ENCODE measurements around the gene TMEM184A. TPM values are rescaled to one million over a fixed set of nuclear protein-coding genes. Genes with fewer than 3 reads are reported as not detected.

TMEM184A gene
- total and polyA plus RNA-seq, 2 of the 13 experiments (the other 11 are each of a cell fraction or from before 2014, with no cell fraction given): 9.5 to 20.4 TPM

DNA sequence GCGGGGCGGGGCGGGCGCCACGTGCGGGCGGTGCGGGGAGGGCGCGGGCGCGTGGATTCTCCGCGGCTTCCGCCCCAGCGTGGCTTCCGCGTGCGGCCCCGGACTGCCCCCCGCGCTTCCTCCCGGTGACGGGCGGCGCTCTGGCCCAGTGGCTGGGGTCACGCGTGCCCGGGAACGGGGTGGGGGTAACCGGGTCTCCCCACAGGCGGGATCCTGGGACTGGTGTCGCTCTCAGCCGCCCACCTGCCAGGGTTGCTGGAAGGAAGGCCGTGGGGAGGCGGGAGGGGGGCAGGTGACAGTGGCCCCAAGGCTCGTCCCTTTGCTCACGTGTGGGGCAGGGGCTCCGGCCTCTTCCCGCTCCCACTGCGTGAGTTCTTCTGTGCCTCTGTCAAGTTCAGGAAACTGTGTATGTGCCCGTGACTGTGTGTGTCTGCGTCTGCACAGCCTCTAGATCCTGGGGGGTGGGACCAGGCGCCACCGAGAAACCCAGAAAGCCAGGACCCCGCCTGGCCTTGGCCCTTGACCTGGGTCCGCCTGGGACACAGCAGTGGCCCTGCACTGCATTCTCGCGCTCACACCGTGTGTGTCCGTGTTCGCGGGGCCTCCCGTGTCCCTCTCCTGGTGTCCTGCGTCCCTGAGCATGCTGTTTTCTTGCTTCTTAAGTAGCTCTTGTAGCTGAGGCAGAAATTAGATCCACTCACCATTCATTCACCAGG is 24.6 kb downstream of the TMEM184A start:
- no peak overlapping the region for H2AFZ ChIP-seq (ENCODE audit: low read length)
- ATAC-seq (peak; percentile 21), FAIRE-seq (no peak), DNase-seq (ENCODE audit: low spot score) (no peak)
- H3K79me2 ChIP-seq (ENCODE audit: insufficient read depth, low read length): peaks cover 43% of the 10 kb centered on the region
- peaks cover 15% of the 10 kb centered on the region; the same call in 1 of the 2 replicates for H4K20me1 ChIP-seq (ENCODE audit: insufficient read depth, low read length)
- peak overlapping the region; percentile 84 for H3K9ac ChIP-seq (ENCODE audit: insufficient read depth, low read depth, low read length)
- no TSS peak for BruUV-seq (replicated peaks)
- H3K36me3 ChIP-seq (replicated peaks in 1 of 2; ENCODE audit: control insufficient read depth in 1 of 2, insufficient read depth in 2 of 2, low read length in 2 of 2): peaks cover 2 to 3% of the 10 kb centered on the region in 2 experiments; a peak in 1 of 5 replicates
- WGBS (ENCODE audit: low lambda C conversion rate): no CpG with 5 or more reads among the region's 55 CpGs
- peak overlapping the region; percentile 60 to 86 (median 86) for H3K4me3 ChIP-seq (replicated peaks in 1 of 3; ENCODE audit: insufficient read depth in 1 of 3, low read depth in 2 of 3, low read length in 3 of 3)
- intact Hi-C loops (cut with micrococcal nuclease; ENCODE audit: unreplicated experiment): loop anchor here (1.0 to 2.0 kb wide), 2 partner anchors 27 to 71 kb away; partner anchors contain the start of gene INTS1
- CTCF ChIA-PET (ENCODE audit: low intra/inter-chr PET ratio, low total read pairs): interaction anchor here (1.5 kb wide), 1 partner anchor 24 kb away, joined by 4 read pairs; no protein-coding TSS in a partner anchor
- POLR2A ChIA-PET: interaction anchor here (1.3 to 7.0 kb wide), 3 partner anchors 15 to 103 kb away, joined by 3 to 108 read pairs (median 8); partner anchors contain the start of gene TMEM184A
- in situ Hi-C loops (cut with HindIII; ENCODE audit: extremely low pct_ligation_motif_present, low pct_unique_long_range_greater_than_20kb): no loop called here
- H3K27me3 ChIP-seq (ENCODE audit: control insufficient read depth in 1 of 2, insufficient read depth in 2 of 2, low read length in 2 of 2): peaks cover 0 to 10% of the 10 kb centered on the region in 2 experiments; a peak in 2 of 5 replicates
- H3K4me2 ChIP-seq (ENCODE audit: low read depth, low read length): peak overlapping the region; percentile 96
- H3K27ac ChIP-seq (ENCODE audit: extremely low read length, insufficient read depth, low read length): peak overlapping the region; percentile 81
- no peaks in the 10 kb centered on the region for H3K9me3 ChIP-seq (ENCODE audit: low read length)
- H3K4me1 ChIP-seq (ENCODE audit: insufficient read depth, low read length): peaks cover 57% of the 10 kb centered on the region
- TF ChIP-seq CHD2 (IDR thresholded peaks at IDR 0.05; ENCODE audit: low read depth, low read length): no peak
- no peak for TF ChIP-seq IRX3 (CRISPR knock-in tag; IDR thresholded peaks at IDR 0.05; ENCODE audit: borderline replicate concordance, low read depth)
- TF ChIP-seq ZNF501 (CRISPR knock-in tag; IDR thresholded peaks at IDR 0.05): no peak
- TF ChIP-seq NFRKB (IDR thresholded peaks at IDR 0.05): no peak
- TF ChIP-seq, protein P1, sequence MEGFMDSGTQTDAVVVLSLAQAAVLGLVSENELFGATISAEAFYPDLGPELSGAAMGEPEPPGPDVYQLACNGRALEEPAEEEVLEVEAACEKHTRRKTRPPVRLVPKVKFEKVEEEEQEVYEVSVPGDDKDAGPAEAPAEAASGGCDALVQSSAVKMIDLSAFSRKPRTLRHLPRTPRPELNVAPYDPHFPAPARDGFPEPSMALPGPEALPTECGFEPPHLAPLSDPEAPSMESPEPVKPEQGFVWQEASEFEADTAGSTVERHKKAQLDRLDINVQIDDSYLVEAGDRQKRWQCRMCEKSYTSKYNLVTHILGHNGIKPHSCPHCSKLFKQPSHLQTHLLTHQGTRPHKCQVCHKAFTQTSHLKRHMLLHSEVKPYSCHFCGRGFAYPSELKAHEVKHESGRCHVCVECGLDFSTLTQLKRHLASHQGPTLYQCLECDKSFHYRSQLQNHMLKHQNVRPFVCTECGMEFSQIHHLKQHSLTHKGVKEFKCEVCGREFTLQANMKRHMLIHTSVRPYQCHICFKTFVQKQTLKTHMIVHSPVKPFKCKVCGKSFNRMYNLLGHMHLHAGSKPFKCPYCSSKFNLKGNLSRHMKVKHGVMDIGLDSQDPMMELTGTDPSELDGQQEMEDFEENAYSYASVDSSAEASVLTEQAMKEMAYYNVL (CRISPR knock-in tag; IDR thresholded peaks at IDR 0.05; ENCODE audit: borderline replicate concordance): no peak
- TF ChIP-seq, protein P2, sequence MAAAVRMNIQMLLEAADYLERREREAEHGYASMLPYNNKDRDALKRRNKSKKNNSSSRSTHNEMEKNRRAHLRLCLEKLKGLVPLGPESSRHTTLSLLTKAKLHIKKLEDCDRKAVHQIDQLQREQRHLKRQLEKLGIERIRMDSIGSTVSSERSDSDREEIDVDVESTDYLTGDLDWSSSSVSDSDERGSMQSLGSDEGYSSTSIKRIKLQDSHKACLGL (CRISPR knock-in tag; IDR thresholded peaks at IDR 0.05): 0 out of 2 replicates have a peak, but pooled peaks have one; percentile 30
- TF ChIP-seq NONO (IDR thresholded peaks at IDR 0.05): no peak
- TF ChIP-seq NONO (CRISPR knock-in tag; conservative IDR thresholded peaks at IDR 0.05): 0 out of 2 replicates have a peak, but pooled peaks have one; percentile 20
- 0 out of 2 replicates have a peak, but pooled peaks have one; percentile 5 for TF ChIP-seq STAG1 (CRISPR knock-in tag; IDR thresholded peaks at IDR 0.05)
- TF ChIP-seq, protein P3, sequence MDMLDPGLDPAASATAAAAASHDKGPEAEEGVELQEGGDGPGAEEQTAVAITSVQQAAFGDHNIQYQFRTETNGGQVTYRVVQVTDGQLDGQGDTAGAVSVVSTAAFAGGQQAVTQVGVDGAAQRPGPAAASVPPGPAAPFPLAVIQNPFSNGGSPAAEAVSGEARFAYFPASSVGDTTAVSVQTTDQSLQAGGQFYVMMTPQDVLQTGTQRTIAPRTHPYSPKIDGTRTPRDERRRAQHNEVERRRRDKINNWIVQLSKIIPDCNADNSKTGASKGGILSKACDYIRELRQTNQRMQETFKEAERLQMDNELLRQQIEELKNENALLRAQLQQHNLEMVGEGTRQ (IDR thresholded peaks at IDR 0.05; ENCODE audit: low read depth, low read length): no peak
- TF ChIP-seq, protein P3 (CRISPR knock-in tag; IDR thresholded peaks at IDR 0.05; ENCODE audit: borderline replicate concordance): no peak
- peak; percentile 88; the same call in 1 of the 2 replicates for TF ChIP-seq ZNF296 (CRISPR knock-in tag; conservative IDR thresholded peaks at IDR 0.05)
- TF ChIP-seq, protein P4, sequence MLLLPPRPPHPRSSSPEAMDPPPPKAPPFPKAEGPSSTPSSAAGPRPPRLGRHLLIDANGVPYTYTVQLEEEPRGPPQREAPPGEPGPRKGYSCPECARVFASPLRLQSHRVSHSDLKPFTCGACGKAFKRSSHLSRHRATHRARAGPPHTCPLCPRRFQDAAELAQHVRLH (CRISPR knock-in tag; IDR thresholded peaks at IDR 0.05; ENCODE audit: borderline replicate concordance, low read depth): peak; percentile 60; the same call in 1 of the 2 replicates
- peak; percentile 77 to 83; a peak in 3 of 4 replicates for TF ChIP-seq NR2F1 (CRISPR knock-in tag; IDR thresholded peaks at IDR 0.05)
- TF ChIP-seq, protein P5, sequence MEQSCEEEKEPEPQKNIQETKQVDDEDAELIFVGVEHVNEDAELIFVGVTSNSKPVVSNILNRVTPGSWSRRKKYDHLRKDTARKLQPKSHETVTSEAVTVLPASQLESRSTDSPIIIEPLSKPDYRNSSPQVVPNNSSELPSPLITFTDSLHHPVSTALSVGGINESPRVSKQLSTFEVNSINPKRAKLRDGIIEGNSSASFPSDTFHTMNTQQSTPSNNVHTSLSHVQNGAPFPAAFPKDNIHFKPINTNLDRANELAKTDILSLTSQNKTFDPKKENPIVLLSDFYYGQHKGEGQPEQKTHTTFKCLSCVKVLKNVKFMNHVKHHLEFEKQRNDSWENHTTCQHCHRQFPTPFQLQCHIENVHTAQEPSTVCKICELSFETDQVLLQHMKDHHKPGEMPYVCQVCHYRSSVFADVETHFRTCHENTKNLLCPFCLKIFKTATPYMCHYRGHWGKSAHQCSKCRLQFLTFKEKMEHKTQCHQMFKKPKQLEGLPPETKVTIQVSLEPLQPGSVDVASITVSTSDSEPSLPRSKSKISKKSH (CRISPR knock-in tag; IDR thresholded peaks at IDR 0.05; ENCODE audit: borderline replicate concordance): no peak
- TF ChIP-seq FOSL2 (CRISPR knock-in tag; IDR thresholded peaks at IDR 0.05): peak; percentile 53; the same call in 1 of the 2 replicates

Measured in HepG2 (cell line).